MV-4-11 (cell line): Measurements from ENCODE around the gene TNFSF12.

ENCODE experiments used
- DNase-seq: peaks from one replicate; lab custom pipeline; 2025; lab: John Stamatoyannopoulos, UW

Gene TNFSF12

DNA sequence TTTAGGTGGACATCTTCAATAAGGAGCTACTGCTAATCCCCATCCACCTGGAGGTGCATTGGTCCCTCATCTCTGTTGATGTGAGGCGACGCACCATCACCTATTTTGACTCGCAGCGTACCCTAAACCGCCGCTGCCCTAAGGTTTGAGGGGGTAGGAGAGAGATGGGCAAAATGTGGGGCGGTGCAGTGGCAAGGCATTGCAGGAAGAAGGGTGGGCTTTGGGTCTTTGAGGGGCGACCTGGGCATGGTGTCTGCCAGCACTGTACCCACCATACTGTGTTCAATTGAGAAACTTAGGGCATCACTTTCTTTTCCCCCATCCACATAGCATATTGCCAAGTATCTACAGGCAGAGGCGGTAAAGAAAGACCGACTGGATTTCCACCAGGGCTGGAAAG lies 21.5 kb downstream of the TNFSF12 start:
- no peak for DNase-seq

DNA sequence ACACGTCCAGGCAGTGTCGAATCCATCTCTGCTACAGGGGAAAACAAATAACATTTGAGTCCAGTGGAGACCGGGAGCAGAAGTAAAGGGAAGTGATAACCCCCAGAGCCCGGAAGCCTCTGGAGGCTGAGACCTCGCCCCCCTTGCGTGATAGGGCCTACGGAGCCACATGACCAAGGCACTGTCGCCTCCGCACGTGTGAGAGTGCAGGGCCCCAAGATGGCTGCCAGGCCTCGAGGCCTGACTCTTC lies 23.4 kb downstream of the TNFSF12 start:
- peak; percentile 100 for DNase-seq

DNA sequence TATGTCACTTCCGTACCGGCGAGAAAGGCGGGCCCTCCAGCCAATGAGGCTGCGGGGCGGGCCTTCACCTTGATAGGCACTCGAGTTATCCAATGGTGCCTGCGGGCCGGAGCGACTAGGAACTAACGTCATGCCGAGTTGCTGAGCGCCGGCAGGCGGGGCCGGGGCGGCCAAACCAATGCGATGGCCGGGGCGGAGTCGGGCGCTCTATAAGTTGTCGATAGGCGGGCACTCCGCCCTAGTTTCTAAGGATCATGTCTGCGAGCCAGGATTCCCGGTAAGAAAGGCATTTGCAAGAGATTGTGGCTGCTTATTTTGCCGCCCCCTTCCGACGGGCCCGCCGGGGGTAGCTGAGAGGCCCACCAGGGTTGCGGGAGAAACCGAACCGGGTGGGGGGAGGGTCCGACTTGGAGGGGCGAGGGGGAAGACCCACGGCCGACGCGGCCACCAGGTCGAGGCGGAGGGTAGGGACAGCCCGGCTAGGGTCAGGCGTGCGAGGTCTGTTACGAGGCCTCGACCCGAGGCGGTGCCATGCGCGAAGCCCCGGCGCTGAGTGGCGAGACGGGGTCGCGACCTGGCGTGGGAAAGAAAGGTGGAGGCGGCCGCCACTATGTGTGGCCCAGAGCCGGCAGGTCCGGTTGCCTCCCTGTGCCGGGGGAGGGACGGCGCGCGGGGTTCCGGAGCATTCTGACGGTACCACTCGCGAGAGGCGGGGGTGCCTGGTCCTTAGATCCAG lies 23.9 kb downstream of the TNFSF12 start:
- no peak for DNase-seq

DNA sequence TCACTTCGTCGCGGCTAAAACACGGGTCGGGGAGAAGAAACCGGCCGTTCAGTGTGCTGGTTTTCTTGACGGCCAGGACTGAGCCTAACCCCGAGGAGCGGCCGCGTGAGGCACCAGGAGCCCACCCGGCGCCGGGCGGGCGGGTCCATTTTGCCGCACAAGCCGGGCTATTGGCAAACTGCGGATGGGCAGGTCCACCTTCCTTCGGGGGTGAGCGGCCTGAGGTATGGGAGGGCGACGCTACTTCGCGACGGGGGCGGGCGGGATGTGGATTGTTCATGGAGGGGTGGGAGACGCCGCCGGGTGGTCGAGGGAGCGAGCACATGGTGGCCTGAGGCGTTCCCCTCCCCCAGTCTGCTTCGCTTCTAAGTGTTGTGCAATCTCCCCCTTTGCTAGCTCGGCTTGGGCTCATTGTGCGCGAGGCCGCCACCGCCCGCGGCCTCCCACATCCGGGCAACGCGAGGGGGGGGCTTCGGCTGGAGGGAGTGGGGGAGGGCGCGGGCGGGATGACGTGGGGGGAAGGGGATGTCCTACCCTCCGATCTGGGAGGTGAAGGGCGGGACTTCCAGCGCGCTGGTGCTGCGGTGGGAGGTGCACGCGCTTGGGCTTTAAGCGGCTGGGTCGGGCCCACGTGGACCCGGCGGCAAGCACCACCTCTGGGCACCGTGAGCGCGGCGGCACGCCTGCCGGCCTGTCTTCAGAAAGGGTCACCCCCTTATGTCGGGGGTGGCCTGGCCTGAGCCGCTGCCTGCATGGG lies 24.6 kb downstream of the TNFSF12 start:
- DNase-seq, result peak; percentile 88

DNA sequence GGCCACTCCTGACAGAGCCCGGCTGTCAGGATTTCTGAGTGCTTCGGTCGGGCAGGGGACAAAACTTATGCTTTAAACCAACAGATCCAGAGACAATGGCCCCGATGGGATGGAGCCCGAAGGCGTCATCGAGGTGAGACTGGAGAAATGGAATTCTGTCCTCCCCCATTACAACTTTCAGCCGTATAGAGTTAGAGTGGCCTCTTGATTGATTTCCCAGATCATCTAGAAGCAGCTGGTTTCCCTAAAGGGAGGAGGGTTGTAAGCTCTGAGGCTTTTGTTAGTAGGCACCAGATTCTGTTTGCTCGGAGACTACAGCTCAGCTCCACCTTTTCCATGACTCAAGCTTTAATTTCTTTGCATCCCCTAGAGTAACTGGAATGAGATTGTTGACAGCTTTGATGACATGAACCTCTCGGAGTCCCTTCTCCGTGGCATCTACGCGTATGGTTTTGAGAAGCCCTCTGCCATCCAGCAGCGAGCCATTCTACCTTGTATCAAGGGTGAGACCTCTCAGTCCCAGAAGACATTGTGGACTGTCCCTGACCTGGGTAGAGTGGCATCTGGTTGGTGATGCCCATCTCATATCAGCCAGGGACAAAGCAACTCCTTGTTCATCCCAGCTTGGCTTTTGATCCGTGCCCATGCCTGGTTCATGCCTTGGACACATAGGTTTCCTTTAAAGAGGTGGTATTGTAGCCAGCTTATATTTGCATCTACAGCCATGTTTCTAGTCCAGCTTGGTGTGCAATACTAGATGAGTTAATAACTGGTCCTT lies 25.5 kb downstream of the TNFSF12 start:
- DNase-seq, result no peak

DNA sequence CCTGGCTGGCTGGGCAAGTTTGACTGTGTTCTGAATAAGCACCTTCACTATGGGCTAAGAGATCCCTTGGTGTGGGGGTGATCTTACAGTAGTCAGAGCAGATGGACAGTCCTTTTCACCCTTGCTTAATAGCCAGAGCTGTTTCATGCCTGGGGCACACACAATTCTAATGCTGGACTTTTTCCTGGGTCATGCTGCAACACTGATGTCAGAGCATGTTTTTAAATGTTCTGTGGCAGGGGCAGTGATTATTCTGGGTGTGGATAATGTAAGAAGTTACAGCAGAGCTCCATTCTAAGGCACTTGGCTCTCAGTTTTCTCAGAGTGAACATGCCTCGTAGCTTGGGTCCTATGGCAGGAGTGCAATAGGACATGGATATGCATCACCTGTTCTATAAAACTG lies 26.6 kb downstream of the TNFSF12 start:
- no peak for DNase-seq

DNA sequence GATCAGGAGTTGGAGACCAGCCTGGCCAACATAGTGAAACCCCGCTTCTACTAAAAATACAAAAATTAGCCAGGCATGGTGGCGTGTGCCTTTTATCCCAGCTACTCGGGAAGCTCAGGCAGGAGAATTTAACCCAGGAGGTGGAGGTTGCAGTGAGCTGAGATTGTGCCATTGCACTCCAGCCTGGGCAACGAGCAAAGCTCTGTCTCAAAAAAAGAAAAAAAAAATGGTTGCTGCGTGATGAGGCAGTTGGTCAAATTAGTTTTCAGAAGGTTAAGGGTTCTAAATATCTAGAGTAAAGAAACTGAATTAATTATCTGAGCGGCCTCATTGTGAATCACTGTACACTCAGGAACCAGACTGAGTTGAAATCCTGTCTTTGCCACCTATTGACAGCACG lies 27.1 kb downstream of the TNFSF12 start:
- no peak for DNase-seq

DNA sequence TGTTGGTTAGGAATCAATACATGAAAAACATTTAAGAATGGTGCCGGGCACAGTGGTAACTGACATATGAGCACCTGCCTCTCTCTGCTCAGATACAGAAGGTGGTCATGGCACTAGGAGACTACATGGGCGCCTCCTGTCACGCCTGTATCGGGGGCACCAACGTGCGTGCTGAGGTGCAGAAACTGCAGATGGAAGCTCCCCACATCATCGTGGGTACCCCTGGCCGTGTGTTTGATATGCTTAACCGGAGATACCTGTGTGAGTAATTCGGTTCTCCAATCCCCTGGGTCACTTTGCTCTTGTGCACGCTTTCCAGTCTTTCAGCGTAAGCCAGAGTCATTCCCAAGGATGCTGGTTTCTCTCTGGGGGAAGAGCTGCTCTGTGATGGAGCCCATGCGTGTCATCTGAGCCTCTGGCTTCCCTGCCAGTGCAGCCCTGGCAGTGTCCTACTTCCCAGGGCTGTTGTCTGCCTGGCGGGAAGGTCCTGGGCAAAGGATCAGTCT lies 27.6 kb downstream of the TNFSF12 start:
- DNase-seq, result no peak

DNA sequence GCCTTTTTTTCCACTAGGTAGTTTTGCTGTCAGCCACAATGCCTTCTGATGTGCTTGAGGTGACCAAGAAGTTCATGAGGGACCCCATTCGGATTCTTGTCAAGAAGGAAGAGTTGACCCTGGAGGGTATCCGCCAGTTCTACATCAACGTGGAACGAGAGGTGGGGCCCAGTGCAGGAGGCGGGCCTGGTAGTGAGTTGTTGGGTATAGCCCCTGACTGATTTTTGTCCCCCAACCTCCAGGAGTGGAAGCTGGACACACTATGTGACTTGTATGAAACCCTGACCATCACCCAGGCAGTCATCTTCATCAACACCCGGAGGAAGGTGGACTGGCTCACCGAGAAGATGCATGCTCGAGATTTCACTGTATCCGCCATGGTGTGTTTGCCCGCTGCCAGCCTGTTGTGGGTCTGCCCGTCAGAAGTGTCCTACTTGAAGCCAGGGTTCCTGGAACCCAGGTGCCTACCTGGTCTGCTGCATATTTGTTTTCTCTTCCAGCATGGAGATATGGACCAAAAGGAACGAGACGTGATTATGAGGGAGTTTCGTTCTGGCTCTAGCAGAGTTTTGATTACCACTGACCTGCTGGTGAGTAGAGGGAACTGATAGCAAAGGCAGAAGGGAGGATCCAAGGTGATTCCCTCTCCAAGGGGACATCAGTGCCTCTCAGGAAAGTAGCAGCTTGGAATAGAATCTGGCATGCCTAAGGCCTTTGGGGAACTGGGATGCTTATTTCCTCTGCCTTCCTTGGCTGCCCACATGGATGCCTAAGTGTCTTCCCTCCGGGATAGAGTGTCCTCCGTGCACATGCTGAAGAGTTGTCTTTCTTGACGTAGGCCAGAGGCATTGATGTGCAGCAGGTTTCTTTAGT lies 28.7 kb downstream of the TNFSF12 start:
- no peak for DNase-seq

DNA sequence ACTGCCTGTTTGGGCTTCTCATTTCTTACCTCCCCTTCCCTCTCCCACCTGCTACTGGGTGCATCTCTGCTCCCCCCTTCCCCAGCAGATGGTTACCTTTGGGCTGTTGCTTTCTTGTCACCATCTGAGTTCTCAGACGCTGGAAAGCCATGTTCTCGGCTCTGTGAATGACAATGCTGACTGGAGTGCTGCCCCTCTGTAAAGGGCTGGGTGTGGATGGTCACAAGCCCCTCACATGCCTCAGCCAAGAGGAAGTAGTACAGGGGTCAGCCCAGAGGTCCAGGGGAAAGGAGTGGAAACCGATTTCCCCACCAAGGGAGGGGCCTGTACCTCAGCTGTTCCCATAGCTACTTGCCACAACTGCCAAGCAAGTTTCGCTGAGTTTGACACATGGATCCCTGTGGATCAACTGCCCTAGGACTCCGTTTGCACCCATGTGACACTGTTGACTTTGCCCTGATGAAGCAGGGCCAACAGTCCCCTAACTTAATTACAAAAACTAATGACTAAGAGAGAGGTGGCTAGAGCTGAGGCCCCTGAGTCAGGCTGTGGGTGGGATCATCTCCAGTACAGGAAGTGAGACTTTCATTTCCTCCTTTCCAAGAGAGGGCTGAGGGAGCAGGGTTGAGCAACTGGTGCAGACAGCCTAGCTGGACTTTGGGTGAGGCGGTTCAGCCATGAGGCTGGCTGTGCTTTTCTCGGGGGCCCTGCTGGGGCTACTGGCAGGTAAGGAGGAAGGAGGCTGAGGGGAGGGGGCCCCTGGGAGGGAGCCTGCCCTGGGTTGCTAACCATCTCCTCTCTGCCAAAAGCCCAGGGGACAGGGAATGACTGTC lies 30.4 kb downstream of the TNFSF12 start, which contains the start of gene CD68:
Gene CD68, plus strand, starts transcription at position 638 of the 833 bp plus-strand sequence. Its CDS starts 40 bp downstream, at position 678.
- DNase-seq, result peak; percentile 100

DNA sequence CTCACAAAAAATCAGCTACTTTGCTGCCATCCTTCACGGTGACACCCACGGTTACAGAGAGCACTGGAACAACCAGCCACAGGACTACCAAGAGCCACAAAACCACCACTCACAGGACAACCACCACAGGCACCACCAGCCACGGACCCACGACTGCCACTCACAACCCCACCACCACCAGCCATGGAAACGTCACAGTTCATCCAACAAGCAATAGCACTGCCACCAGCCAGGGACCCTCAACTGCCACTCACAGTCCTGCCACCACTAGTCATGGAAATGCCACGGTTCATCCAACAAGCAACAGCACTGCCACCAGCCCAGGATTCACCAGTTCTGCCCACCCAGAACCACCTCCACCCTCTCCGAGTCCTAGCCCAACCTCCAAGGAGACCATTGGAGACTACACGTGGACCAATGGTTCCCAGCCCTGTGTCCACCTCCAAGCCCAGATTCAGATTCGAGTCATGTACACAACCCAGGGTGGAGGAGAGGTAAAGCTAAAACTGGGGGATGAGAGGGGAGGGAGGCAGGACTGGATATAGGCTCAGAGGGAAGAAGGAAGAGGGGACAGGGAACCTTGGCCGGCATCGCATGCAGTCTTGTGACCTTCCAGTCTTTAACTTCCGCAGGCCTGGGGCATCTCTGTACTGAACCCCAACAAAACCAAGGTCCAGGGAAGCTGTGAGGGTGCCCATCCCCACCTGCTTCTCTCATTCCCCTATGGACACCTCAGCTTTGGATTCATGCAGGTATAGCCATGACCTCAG lies 31.2 kb downstream of the TNFSF12 start:
- peak; percentile 85 for DNase-seq

DNA sequence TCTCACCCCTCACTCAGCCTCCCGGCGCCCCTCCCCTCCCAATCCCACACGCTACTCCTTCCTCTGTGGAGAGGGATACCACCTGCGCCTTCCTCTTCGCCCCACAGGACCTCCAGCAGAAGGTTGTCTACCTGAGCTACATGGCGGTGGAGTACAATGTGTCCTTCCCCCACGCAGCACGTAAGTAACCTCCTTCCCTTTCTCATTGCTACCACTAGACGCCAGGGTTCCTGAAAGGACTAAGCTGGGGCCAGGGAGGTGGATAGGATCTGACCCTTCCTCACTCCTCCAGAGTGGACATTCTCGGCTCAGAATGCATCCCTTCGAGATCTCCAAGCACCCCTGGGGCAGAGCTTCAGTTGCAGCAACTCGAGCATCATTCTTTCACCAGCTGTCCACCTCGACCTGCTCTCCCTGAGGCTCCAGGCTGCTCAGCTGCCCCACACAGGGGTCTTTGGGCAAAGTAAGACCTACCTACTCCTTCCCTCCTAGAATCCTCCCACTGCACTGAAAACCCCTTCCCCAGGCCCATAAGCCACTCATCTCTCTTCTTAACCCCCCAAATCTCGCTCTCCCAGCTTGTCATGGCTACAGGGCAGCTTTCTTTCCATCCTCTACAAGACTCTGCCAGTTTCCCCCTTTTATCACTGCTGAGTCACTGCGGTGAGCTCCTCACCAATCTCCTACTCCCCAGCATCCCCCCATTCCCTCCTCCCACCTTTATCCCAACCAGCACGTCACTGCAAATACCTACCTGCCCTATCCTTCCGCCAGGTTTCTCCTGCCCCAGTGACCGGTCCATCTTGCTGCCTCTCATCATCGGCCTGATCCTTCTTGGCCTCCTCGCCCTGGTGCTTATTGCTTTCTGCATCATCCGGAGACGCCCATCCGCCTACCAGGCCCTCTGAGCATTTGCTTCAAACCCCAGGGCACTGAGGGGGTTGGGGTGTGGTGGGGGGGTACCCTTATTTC lies 32.0 kb downstream of the TNFSF12 start:
- DNase-seq, result no peak

DNA sequence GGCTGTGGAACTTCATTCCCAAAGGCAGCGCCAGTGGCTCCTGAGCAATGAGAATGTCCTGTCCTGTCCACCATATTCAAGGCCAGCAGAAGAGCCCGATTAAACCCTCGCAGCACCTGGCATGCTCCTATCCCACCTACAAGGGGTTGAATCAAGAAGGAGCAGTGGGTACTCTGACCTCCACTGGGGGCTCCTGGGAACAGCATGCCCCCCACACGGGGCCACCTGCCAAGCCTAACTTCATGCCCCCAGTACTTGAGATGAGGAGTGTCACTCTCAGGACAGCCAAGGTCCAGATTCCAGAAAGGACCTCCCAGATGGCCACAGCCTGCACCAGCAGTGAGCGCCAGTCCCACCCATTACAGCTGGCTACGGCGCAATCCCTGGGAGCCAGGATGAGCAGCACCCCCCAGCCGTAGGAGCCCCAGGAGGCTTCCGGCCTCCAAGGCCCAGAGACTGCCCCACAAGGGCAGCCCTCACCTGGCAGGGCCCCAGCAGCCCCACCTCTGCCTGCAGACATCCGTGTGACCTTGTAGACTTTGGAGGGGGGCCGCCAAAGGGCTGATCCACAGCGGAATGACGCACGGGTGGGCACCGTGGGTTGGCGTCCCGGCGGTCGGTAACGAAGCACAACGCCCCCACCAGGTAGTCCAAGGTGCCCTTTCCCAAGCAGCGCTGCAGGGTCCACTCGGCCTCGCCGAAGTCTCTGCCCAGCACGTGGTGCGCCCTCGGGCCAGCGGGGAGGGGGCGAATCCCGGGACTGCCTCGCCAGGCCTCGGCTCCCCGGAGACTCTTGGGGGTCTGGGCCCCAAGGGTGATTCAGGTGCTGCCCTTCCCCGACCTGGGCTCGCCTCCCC lies 33.8 kb downstream of the TNFSF12 start:
- DNase-seq, result no peak

DNA sequence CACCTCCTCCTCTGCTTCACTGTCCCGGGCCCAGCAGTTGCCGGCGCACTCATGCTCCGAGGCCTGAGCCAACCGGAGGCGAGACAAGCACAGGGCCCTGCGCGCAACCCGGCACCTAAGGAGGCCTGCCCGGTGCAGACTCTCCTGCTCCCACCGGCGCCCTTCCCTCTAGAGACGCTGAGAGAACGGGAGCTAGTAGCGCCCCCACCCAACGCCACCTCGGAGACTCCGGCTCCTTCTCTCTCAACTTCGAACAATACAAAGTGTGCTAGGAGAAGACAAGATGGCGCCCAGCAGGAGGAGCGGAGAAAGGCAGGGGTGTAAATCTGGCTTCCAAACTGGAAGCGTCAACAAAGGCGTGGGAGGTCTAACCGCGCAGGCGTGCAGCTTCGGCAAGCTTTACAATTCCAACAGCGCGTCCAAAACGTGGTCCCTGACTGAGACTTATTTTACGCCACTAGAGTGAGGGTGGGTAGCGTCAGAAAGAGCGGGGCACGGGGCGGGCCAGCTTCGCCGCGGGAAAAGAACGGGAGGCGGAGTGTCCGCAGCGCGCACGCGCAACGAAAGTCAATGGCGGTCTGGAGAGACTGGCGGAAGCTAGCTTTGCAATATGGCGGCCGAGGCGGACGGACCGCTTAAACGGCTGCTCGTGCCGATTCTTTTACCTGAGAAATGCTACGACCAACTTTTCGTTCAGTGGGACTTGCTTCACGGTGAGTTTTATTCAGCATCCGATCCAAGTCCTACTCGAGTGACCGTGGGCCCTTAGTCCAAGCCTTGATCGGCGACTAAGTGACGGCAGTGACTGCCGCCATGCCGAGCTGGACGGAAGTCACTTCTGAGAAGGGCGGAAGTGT lies 34.6 kb downstream of the TNFSF12 start, which contains the start of gene MPDU1:
Gene MPDU1, plus strand, starts transcription at position 600 of the 857 bp plus-strand sequence. Its CDS starts 11 bp downstream, at position 611.
- DNase-seq, result peak; percentile 97

DNA sequence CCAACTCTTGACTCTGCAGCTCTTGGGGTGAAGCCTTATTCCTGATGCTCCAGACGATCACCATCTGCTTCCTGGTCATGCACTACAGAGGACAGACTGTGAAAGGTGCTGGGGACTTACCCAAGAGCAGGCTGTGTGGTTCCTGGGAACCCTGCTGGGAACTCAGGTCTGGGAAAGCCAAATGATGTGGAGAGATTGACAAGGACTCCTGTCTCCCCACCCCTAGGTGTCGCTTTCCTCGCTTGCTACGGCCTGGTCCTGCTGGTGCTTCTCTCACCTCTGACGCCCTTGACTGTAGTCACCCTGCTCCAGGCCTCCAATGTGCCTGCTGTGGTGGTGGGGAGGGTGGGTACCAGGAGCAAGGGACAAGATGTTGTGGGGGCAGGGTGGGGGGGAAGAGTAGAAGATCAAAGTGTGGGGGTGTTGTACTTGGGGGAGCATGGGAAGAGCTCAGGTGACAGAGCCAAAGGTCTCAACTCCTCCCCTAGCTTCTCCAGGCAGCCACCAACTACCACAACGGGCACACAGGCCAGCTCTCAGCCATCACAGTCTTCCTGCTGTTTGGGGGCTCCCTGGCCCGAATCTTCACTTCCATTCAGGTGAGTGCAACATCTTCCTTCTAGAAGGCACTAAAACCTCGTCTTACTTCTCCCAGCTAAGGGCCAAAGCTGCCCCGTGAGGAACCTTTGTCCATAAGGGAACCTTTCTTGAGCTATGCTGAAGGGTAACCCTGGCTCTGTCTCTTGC lies 38.0 kb downstream of the TNFSF12 start:
- DNase-seq, result no peak
